Measurements from ENCODE around the gene THUMPD3.

Gene THUMPD3

GRCh38 chr3:9352917-9353752, 9.7 kb upstream of the THUMPD3 start:
- DNase-seq (ENCODE audit: low spot score) = peak; percentile 61

- no peak for DNase-seq (ENCODE audit: low spot score)
Observed at GRCh38 chr3:9361691-9362388, 1.0 kb upstream of the THUMPD3 start.

GRCh38 chr3:9369508-9369907, 6.7 kb downstream of the THUMPD3 start:
- DNase-seq (ENCODE audit: low spot score) = no peak

- DNase-seq (ENCODE audit: low spot score) = no peak
Observed at GRCh38 chr3:9373465-9373864, 10.6 kb downstream of the THUMPD3 start.

- no peak for DNase-seq (ENCODE audit: low spot score)
Observed at GRCh38 chr3:9377981-9378380, 15.1 kb downstream of the THUMPD3 start.

- DNase-seq (ENCODE audit: low spot score) = no peak
Observed at GRCh38 chr3:9379327-9379726, 16.5 kb downstream of the THUMPD3 start.

- DNase-seq (ENCODE audit: low spot score) = no peak
Observed at GRCh38 chr3:9380014-9380413, 17.2 kb downstream of the THUMPD3 start.

GRCh38 chr3:9384141-9384828, 21.4 kb downstream of the THUMPD3 start:
- no peak for DNase-seq (ENCODE audit: low spot score)

GRCh38 chr3:9385187-9386077, 22.6 kb downstream of the THUMPD3 start:
- no peak for DNase-seq (ENCODE audit: low spot score)

GRCh38 chr3:9386078-9386459, 23.2 kb downstream of the THUMPD3 start:
- DNase-seq (ENCODE audit: low spot score) = no peak

- DNase-seq (ENCODE audit: low spot score) = no peak
Observed at GRCh38 chr3:9386501-9387321, 23.9 kb downstream of the THUMPD3 start.

- no peak for DNase-seq (ENCODE audit: low spot score)
Observed at GRCh38 chr3:9387322-9387655, 24.4 kb downstream of the THUMPD3 start.

GRCh38 chr3:9388142-9388541, 25.3 kb downstream of the THUMPD3 start:
- DNase-seq (ENCODE audit: low spot score) = no peak

- DNase-seq (ENCODE audit: low spot score) = no peak
Observed at GRCh38 chr3:9388562-9389272, 25.9 kb downstream of the THUMPD3 start.

GRCh38 chr3:9390265-9390888, 27.5 kb downstream of the THUMPD3 start:
- DNase-seq (ENCODE audit: low spot score) = no peak

GRCh38 chr3:9392041-9392440, 29.2 kb downstream of the THUMPD3 start:
- DNase-seq (ENCODE audit: low spot score) = no peak

GRCh38 chr3:9395570-9396300, 32.9 kb downstream of the THUMPD3 start:
- no peak for DNase-seq (ENCODE audit: low spot score)

GRCh38 chr3:9396301-9396631, 33.4 kb downstream of the THUMPD3 start:
- DNase-seq (ENCODE audit: low spot score) = peak; percentile 53

GRCh38 chr3:9396632-9397331, 33.9 kb downstream of the THUMPD3 start:
- peak; percentile 71 for DNase-seq (ENCODE audit: low spot score)

Measured in COLO829 (cell line).